Stimulated activated CD8-positive, alpha-beta memory T cell treated with anti-CD3 and anti-CD28 coated beads, Interleukin-4, amount 100 ng/mL, for 1 hour (primary cell): ENCODE data around the gene PLD6.

Source experiments
- DNase-seq, 2 donors: peaks; one replicate each; pipeline ENCODE4 v3.0.0-alpha.2; 2020; ENCODE audit warnings: low read depth in 2 of 2, low spot score in 1 of 2

PLD6 gene

DNA sequence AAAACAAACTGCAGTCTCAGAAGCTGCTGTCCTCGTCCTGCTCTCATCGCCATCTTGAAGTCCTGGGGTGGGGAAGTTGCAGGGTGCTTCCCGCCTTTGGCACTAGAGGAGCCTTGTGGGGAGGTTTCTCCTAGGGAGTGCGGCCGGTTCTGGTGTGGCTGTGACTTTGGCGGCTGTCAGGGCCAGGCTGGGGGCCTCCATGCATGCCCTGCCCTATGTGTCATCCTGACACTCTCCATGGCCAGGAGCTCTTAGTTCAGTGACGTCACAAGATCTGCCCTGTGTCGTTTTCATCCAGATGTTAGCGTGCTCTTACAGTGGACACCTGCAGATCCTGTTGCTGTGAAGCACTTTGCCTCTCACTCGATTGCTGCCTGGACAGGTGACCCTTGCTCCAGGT lies 49.6 kb downstream of the PLD6 start:
- no peak for DNase-seq

DNA sequence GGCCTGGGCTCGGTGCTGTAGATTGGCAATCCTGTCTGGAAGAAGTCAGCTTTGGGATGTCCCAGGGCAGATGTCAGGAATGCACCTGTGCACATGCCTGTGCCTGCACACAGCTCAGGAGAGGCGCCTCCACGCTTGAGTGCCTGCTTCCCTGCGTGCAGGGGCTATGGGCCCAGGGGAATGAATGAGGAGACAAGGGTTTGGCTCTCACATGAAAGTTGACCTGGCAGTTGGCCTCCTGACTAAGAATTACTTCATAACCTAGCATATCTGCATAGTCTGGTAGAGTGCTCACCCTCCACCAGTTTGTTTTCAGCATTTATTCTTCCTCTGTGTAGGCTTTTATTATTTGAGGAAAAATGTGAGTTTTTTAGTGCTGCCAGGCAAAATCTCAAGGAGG lies 50.0 kb downstream of the PLD6 start:
- DNase-seq, result no peak

DNA sequence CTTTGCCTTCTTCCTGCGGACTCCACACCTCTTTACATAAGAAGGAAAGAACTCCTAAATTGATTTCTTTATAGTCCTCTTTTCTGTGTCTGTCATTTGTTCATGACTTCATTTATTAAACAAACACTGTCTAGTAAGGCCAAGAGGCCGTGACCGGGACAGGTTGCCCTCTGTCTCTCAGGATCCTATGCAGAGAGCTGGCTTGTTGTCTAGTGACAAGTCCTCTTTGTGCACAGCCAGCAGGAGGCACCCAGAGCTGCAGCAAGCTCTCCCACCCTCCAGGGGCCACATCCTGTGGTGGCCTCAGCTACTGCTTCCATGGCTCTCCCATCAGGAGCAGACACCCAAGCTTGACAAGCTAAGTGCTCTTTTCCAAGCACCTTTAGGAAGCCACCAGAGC lies 50.6 kb downstream of the PLD6 start:
- DNase-seq, result no peak

DNA sequence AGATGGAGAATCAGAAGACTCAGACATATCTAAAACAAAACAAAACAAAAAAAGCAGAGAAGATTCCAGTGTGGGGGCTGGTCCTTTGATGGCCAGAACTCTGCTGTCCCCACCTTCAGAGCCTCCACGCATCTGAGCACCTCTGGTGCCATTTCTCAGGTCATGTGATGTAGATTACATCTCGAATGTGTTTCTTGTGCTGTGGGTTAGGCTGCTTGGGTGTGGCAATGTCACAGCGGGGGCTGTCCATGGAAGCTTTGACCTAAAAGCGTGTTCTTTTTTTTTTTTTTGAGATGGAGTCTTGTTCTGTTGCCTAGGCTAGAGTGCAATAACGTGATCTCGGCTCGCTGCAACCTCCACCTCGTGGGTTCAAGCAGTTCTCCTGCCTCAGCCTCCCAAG lies 51.2 kb downstream of the PLD6 start:
- DNase-seq, result no peak

DNA sequence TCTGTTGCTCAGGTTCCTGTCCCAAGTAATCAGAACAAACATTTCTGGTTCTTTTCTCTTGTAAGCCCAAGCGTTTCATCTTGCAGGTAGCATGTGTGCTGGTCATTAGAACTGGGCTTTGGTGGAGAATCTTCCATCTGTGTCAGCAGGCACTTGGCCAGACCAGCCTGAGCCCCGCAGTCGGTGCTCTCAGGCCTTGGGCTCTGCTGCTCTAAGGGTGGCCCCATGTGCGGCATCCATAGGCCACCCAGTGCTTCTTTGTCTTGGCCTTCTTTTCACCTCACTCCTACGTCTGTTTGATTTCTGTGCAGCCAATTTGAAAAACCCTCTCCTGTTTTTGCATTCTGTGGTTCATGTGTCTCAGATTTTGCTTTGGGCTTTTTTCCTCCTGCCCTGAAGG lies 51.6 kb downstream of the PLD6 start:
- DNase-seq, result no peak

DNA sequence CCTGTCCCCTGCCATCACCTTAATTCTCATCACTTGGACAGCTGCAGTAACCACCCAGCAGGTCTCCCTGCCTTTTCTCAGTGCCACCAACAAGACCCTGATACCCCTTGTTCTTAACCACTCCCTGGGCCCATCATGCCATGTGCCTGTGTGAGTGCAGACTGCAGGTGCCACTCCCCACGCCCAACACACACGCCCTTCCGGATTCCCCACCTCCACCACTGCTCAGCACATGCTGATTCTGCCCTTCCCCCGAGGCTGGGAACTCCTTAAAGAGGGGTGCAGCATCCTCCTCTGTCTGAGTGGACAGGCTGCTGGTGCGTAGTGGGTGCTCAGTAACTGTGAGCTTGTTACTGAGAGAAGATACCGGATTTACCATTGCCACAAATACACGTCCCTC lies 52.4 kb downstream of the PLD6 start:
- no peak for DNase-seq

DNA sequence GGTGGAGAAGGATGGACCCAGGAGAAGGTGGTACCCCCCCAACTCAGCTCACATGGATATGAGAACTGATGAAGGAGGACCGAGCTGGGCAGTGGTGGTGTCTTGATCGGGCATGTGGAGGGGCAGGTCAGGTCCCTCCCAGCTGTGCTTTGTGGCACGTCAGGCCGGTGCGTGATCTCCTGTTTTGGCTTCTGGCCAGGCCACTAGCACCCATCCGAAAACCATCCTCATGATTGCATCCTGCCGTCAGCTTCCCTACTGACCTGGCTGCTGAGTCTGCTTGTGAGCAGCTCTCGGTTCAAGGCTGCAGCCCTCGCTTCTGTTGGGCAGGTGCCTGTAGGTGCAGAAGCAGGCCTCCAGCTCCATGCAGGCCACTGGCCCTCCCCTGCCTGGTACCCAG lies 53.1 kb downstream of the PLD6 start:
- no peak for DNase-seq

DNA sequence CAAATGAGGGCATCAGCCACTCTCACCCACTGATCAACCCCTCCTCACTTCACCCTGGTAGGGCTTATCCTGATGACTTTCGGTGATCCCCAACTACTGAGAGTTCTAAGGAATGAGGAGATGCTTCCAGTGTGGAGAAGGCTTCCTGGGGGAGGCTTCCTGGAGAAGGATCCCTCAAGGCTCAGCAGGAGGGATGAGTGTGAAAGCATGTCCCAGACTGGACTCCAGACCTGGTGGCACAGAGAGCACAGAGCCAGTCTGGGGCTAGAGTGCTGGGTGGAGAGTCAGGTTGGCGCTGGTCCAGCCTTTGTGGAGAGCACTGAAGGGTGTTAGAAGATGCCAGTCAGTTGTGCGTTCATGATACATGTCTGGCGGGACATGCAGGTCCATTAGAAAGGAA lies 53.7 kb downstream of the PLD6 start:
- no peak for DNase-seq

DNA sequence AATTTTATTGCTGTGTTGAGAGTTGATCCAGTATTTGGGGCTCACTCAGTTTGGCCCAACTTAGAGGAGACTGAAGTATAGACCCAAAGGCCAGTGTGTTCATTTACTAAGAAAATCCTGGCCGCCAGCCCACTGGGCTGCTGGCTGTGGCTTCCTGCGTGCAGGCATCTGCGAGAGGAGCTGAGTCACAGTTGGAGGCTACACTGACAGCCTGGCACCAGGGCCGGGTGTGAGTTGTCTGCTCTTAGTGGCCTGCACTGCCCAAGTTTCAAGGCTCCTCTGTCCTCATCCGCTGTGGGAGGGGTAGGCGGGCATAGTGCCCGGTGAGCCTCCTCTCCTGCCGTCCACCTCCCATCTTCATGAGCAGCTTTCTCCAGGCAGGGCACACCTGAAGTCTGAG lies 54.2 kb downstream of the PLD6 start:
- DNase-seq, result no peak

DNA sequence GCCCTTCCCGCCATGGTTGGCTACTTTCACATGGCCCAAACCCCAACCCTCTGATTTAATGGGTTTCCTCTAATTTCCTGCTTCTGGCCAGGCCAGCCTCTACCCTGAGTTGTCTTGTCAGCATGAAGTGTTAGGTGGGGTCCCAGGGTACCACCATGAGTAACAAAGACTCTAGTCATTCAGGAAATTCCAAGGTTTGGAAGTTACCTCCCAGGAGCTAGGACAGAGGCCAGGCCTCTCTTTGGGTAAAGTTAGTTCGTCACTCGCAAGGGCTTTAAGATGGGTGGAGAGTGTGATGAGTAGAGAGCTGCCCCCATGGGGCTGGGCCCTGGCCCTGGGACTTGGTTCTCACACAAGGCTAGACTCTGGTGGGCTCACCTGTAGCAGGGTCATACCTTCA lies 54.6 kb downstream of the PLD6 start:
- no peak for DNase-seq

DNA sequence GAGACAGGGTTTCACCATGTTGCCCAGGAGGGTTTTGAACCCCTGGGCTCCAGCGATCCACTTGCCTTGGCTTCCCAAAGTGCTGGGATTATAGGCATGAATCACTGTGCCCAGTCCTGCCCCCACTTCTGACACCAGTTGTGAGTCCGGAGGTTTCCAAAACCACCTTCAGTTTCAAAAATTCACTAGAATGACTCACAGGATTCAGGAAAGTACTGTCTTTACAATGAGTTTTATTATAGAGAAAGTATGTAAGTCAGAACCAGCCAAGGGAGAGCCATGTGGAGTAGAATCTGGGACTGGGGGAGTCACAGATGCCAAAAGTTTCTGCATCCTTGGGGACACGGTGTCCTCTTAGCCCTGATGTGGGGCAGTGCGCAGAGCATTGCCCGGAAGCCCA lies 55.1 kb downstream of the PLD6 start:
- DNase-seq, result no peak
